GM19193 (cell line): ENCODE results near the gene COL4A3.

Experiments used
- POLR2A ChIP-seq: IDR thresholded peaks from 4 replicates; pipeline ENCODE4 v1.6.1; 2011; ENCODE audit not compliant: insufficient read depth, insufficient read length; ENCODE audit errors: extremely low read depth

The COL4A3 gene

DNA sequence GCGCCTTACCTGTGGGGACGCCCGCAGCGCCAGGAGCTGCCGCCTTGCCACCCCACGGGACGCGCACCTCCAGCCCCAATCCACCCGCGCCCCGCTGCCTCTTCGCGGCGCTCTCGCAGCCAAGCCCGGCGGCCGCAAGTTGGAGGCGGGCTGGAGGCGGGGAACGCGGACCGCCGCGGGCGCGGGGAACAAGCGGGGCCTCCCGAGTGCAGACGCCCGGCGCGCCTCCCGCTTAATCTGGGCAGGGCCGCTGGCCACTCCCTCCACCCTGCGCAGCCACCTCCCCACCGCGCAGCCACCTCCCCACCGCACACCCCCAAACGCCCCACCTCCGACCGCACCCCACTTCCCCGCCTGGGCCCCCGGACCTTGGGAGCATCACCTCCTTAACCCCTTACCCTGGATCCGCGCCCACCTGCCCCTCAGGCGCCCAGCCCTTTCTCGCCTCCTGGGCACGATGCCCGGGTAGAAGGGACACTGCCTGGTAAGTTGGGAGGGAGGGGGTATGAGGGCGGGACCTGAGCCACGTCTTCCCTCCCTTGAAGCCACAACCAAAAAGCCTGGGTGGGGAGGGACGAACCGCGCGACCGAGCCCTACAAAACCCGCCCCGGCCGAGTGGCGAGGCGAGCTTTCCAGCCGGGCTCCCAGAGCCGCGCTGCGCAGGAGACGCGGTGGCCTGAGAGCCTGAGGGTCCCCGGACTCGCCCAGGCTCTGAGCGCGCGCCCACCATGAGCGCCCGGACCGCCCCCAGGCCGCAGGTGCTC is at the start of gene COL4A3, which contains the start of gene COL4A4:
COL4A3 (plus strand) TSS at position 627 of the 765 bp plus-strand sequence; CDS start at position 730, 103 bp downstream.
COL4A4 (minus strand) TSS at position 208 of the 765 bp plus-strand sequence. CDS start 16,722 bp downstream, outside the sequence.
- no peak for TF ChIP-seq POLR2A

- TF ChIP-seq POLR2A: no peak
Measured at GRCh38 chr2:227115761-227116160, 48.7 kb upstream of the COL4A3 start.

DNA sequence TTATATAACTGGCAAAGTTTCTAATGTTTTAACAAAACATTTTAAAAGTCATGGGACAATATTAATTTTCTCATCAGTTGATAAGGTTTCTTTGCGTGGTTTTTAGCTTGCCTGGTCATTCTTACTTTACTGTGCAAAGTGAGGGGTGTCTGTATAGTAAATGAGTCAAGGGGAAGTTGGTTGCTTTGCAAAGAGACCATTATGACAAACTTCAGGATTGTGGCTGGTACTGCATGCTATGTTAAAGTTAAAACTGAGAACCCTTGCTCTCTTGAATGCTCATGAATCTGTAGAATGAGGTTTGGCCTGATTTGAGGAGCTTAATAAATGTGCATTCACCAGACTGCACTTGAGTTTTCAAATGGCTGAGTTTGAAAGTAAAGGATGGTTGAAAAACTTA is 47.4 kb upstream of the COL4A3 start:
- no peak for TF ChIP-seq POLR2A

DNA sequence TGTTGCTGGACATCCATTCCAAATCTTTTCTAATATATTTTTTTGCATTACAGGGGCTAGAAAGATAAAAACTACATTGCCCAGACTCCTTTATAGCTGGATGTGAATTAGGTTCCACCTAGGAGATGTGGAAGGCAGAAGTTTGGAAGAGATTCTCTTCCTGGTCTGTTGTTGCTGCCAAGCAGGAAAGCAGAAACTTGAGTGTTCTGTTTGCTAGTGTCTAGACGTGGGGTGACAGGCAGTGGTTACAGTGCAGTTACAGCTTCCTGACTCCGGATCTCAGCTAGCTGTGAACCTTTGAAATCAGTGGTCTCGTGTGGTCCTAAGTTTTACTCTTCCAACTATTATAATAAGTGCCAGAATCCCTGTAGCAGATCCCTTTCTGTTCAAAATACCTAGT is 46.6 kb upstream of the COL4A3 start:
- TF ChIP-seq POLR2A: no peak

- TF ChIP-seq POLR2A: no peak
Measured at GRCh38 chr2:227118353-227118752, 46.1 kb upstream of the COL4A3 start.

- TF ChIP-seq POLR2A: no peak
Measured at GRCh38 chr2:227123697-227124096, 40.7 kb upstream of the COL4A3 start.

- TF ChIP-seq POLR2A: no peak
Measured at GRCh38 chr2:227124811-227125210, 39.6 kb upstream of the COL4A3 start.

DNA sequence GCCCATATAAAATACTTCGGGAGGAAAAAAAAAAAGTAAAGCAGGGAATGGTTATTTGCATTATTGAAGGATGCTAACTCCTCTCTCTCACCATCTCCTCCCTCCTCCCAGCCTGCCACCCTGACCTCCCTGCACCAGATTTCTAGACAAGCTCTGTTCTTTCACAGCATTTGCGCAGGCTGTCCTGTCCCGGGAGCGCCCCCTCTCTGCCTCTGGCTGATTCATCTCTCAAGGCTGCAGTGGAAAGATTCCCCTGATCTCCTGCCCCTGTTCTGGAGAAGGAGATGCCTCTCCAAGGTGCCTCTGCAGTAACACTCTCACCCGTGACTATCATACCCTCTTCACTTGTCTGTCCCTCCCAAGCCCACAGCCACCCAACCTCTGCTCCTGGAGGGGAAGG is 38.9 kb upstream of the COL4A3 start:
- no peak for TF ChIP-seq POLR2A

- TF ChIP-seq POLR2A: no peak
Measured at GRCh38 chr2:227127201-227127600, 37.2 kb upstream of the COL4A3 start.

DNA sequence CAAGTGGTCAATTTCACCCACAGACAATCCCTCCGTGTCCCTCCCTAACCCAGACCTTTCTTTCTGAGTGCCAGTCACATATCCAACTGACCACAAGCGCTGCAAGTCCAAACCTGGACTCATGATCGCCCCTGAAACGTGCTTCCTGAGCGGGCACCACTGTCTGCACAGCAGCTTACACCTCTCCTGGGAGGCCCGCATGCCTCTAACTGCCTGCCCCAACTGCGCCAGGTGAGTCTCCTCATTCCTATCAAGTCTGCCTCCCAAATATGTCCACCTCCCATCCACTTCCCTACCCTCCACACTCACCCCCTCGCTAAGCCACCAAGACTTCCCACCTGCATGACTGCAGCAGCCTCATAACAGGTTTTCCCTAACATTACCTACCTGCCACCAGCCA is 33.8 kb upstream of the COL4A3 start:
- no peak for TF ChIP-seq POLR2A

DNA sequence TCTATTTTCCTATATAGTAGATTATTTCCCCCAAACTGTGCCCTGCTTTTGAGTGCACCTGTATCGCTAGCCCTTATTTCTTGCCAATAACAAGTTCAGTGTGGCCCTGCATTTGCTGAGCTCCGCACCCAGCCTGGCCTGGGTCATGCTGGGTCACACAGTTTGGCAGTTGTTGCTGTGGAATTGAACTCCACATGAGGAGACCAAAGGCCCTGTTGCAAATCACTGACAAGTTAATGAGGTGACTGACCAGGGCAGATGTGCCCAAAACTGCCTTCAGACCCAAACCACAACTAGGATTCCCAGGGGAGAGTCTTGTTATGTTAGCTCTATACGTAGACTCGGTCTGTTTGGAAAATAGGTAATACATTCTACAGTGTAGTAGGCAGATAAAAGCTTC is 31.4 kb upstream of the COL4A3 start:
- no peak for TF ChIP-seq POLR2A

DNA sequence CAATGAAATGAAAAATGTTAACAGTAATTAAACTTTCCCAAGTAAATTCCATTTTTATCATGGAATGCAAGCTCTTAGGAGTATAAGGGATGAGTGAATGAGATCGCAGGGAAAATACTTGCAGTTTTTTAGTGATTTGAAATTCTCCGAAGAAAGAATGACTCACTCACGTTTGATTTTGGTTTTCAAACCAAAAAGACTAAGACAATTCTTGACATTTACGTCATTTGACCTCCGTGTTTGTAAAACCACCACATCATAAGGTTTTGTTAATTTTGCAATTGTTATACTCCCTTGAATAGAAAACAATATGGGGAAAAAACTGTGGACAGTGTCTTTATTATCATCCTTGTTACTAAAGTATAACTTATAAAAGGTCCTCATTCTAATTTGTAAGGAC is 29.8 kb upstream of the COL4A3 start:
- TF ChIP-seq POLR2A: no peak

GRCh38 chr2:227141301-227141700 is 23.1 kb upstream of the COL4A3 start:
- TF ChIP-seq POLR2A: no peak

DNA sequence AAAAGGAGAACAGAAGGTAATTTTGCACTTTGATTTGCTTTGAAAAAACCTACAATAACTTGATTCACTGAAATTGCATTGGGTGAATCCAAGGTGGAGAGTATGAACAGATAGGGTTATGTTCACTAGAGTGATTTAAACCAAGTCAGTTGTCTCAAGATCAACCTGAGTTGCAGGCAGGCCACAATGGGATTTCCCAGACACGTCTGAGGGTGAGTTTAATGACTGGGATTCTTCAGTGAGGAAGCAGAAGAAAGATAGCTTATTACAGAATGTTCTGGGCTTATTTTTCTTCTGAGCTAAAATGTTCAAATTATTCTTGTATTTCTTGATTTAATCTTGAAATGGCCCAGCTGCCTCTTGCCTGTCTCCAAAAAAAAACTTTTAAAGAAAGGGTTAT is 20.5 kb upstream of the COL4A3 start:
- no peak for TF ChIP-seq POLR2A

DNA sequence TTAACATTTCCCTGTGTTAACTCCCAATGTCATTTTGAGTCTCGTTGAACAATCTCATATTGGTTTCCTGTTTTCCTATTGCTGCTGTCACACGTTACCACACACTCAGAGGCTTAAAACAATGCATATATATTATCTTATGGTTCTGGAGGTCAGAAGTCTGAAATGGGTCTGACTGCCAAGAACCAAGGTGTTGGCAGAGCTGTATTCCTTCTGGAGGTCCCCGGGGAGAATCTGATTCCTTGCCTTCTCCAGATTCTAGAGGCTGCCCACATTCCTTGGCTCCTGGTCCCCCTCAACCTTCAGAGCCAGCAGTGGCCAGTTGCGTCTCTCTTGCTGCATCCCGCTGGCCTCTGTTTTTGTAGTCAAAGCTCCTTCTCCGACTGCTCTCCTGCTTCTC is 18.0 kb upstream of the COL4A3 start:
- TF ChIP-seq POLR2A: no peak

- no peak for TF ChIP-seq POLR2A
Measured at GRCh38 chr2:227147023-227147422, 17.4 kb upstream of the COL4A3 start.

- no peak for TF ChIP-seq POLR2A
Measured at GRCh38 chr2:227148106-227148505, 16.3 kb upstream of the COL4A3 start.

DNA sequence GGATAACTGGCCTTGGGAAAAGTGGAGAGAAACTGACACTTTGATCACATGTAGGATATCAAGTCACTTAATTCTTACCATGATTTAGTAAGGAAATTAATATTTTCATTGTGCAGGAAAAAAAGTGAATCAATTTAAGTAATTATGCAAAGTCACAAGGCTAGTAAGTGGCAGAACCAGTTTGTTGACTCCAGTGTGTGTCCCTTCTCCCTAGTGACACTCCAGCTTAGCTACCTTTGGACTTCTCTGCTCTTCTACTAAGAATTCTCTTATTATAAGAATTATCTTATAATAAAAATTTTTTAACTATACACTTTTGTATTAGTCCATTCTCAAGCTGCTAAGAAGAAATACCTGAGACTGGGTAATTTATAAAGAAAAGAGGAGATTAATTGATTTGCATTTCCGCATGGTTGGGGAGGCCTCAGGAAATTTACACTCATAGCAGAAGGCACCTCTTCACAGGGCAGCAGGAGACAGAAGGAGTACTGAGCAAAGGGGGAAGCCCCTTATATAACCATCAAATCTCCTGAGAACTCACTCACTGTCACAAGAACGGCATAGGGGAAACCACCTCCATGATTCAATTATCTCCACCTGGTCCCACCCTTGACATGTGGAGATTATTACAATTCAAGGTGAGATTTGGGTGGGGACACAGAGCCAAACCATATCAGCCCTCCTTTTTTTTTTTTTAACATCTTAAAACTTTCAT is 14.0 kb upstream of the COL4A3 start:
- no peak for TF ChIP-seq POLR2A
